Measurements from ENCODE around the gene SLC19A3. TPM values are rescaled to one million over a fixed set of nuclear protein-coding genes. Genes with fewer than 3 reads are reported as not detected.

SLC19A3 gene
- total RNA-seq, 1 experiment from 2014 or later = 4.4 TPM

- Histone ChIP-seq H3K9me3 (ENCODE audit: low read depth, low read length, poor library complexity, severe bottlenecking) (no peaks in the 10 kb centered on the region), H3K27me3 (replicated peaks; ENCODE audit: insufficient read depth, low read depth, low read length, poor library complexity) (no peaks in the 10 kb centered on the region), H3K4me1 (ENCODE audit: insufficient read depth, low read length, poor library complexity, severe bottlenecking) (no peaks in the 10 kb centered on the region), H3K27ac (ENCODE audit: low read depth, low read length, poor library complexity, severe bottlenecking) (no peak overlapping the region), H3K36me3 (ENCODE audit: insufficient read depth, low read length, poor library complexity, severe bottlenecking) (no peaks in the 10 kb centered on the region), H3K4me3 (ENCODE audit: low read depth, low read length, poor library complexity, severe bottlenecking) (no peak overlapping the region)
- ChIA-PET POLR2A (ENCODE audit: low non-redundant PET) (no interaction called here), CTCF (no interaction called here)
- DNase-seq (ENCODE audit: low spot score) = no peak
- BruUV-seq (replicated peaks) = no TSS peak
- no peak for TF ChIP-seq EZH2 (IDR thresholded peaks at IDR 0.05; ENCODE audit: borderline replicate concordance, low read depth, low read length, poor library complexity, severe bottlenecking)
- TF ChIP-seq CTCF (conservative IDR thresholded peaks at IDR 0.05; ENCODE audit: low read depth, low read length) = no peak
- intact Hi-C loops (cut with micrococcal nuclease; ENCODE audit: unreplicated experiment) = no loop called here
Observed at GRCh38 chr2:227706859-227707258, 11.0 kb downstream of the SLC19A3 start.

GRCh38 chr2:227703961-227704360, 13.9 kb downstream of the SLC19A3 start:
- Histone ChIP-seq H3K9me3 (ENCODE audit: low read depth, low read length, poor library complexity, severe bottlenecking) (no peaks in the 10 kb centered on the region), H3K36me3 (ENCODE audit: insufficient read depth, low read length, poor library complexity, severe bottlenecking) (no peaks in the 10 kb centered on the region), H3K4me1 (ENCODE audit: insufficient read depth, low read length, poor library complexity, severe bottlenecking) (no peaks in the 10 kb centered on the region), H3K27ac (ENCODE audit: low read depth, low read length, poor library complexity, severe bottlenecking) (no peak overlapping the region), H3K27me3 (replicated peaks; ENCODE audit: insufficient read depth, low read depth, low read length, poor library complexity) (no peaks in the 10 kb centered on the region), H3K4me3 (ENCODE audit: low read depth, low read length, poor library complexity, severe bottlenecking) (no peak overlapping the region)
- no peak for TF ChIP-seq EZH2 (IDR thresholded peaks at IDR 0.05; ENCODE audit: borderline replicate concordance, low read depth, low read length, poor library complexity, severe bottlenecking)
- no peak for TF ChIP-seq CTCF (conservative IDR thresholded peaks at IDR 0.05; ENCODE audit: low read depth, low read length)
- no TSS peak for BruUV-seq (replicated peaks)
- ChIA-PET CTCF (no interaction called here), POLR2A (ENCODE audit: low non-redundant PET) (no interaction called here)
- no peak for DNase-seq (ENCODE audit: low spot score)
- intact Hi-C loops (cut with micrococcal nuclease; ENCODE audit: unreplicated experiment) = no loop called here

GRCh38 chr2:227703280-227703732, 14.5 kb downstream of the SLC19A3 start:
- BruUV-seq (replicated peaks) = no TSS peak
- H3K4me1 ChIP-seq (ENCODE audit: insufficient read depth, low read length, poor library complexity, severe bottlenecking) = no peaks in the 10 kb centered on the region
- TF ChIP-seq CTCF (conservative IDR thresholded peaks at IDR 0.05; ENCODE audit: low read depth, low read length) (no peak), EZH2 (IDR thresholded peaks at IDR 0.05; ENCODE audit: borderline replicate concordance, low read depth, low read length, poor library complexity, severe bottlenecking) (no peak)

More at GRCh38 chr2:227703280-227703732, 14.5 kb downstream of the SLC19A3 start:
- no peaks in the 10 kb centered on the region for H3K36me3 ChIP-seq (ENCODE audit: insufficient read depth, low read length, poor library complexity, severe bottlenecking)
- H3K9me3 ChIP-seq (ENCODE audit: low read depth, low read length, poor library complexity, severe bottlenecking) = no peaks in the 10 kb centered on the region
- ChIA-PET POLR2A (ENCODE audit: low non-redundant PET) (no interaction called here), CTCF (no interaction called here)
- H3K4me3 ChIP-seq (ENCODE audit: low read depth, low read length, poor library complexity, severe bottlenecking) = no peak overlapping the region
- no peak for DNase-seq (ENCODE audit: low spot score)
- intact Hi-C loops (cut with micrococcal nuclease; ENCODE audit: unreplicated experiment) = no loop called here
- H3K27me3 ChIP-seq (replicated peaks; ENCODE audit: insufficient read depth, low read depth, low read length, poor library complexity) = no peaks in the 10 kb centered on the region
- no peak overlapping the region for H3K27ac ChIP-seq (ENCODE audit: low read depth, low read length, poor library complexity, severe bottlenecking)

All from A673 (cell line).